A549 treated with DMSO at 1 μM for 4 hours (cell line): Measurements from ENCODE around the gene CTAGE6. TPM values are rescaled to one million over a fixed set of nuclear protein-coding genes. Genes with fewer than 3 reads are reported as not detected.

Experiments used
- total RNA-seq: library from RNA; stranded (reverse); fragments of 200-300 nt; extraction: Qiagen RNA extraction; gene quantifications from 5 replicates; pipeline ENCODE4 v1.2.3, GENCODE V29; 2022; ENCODE audit warnings: low read depth

Gene CTAGE6, protein sequence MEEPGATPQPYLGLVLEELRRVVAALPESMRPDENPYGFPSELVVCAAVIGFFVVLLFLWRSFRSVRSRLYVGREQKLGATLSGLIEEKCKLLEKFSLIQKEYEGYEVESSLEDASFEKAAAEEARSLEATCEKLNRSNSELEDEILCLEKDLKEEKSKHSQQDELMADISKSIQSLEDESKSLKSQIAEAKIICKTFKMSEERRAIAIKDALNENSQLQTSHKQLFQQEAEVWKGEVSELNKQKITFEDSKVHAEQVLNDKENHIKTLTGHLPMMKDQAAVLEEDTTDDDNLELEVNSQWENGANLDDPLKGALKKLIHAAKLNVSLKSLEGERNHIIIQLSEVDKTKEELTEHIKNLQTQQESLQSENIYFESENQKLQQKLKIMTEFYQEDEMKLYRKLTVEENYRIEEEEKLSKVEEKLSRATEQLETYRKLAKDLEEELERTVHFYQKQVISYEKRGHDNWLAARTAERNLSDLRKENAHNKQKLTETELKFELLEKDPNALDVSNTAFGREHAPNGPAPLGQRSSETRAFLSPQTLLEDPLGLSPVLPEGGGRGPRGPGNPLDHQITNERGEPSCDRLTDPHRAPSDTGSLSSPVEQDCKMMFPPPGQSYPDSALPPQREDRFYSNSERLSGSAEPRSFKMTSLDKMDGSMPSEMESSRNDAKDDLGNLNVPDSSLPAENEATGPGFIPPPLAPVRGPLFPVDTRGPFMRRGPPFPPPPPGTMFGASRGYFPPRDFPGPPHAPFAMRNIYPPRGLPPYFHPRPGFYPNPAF
- total RNA-seq, result not detected in 5 replicates

DNA sequence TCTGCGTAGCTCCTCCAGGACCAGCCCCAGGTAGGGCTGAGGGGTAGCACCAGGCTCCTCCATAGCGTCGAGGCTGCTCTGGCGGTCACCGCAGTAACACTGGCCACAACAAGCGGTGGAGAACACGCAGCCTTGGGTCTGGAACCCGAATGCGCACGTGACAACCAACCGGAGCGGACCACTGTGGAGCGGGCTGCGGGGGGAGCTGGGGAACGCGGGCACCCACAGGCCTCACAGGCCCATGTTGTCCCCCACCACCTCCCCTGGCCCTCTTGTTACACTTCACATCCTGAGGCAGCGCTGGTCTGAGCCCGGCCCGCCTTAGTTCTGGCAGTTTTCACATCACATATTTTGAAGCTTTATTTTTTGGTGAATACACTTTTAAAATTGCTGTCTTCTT is at the start of gene CTAGE6:
TSS of gene CTAGE6 (minus strand) at position 101 of the 400 bp plus-strand sequence. CDS start at position 63, 38 bp downstream.

Other genes with a start within 250 kb of the CTAGE6 start
- gene CTAGE15, start 185.9 kb downstream of the CTAGE6 start, total RNA-seq, result not detected in 5 replicates
- gene TCAF2, start 136.7 kb downstream of the CTAGE6 start, total RNA-seq, result 0.20 to 0.37 TPM (median 0.30 TPM) in 5 replicates
- 16.6 to 22.4 TPM (median 21.5 TPM) in 5 replicates for gene TCAF1, start 144.5 kb upstream of the CTAGE6 start, total RNA-seq
- gene OR2F2, start 177.5 kb upstream of the CTAGE6 start, total RNA-seq, result not detected in 5 replicates
- not detected in 5 replicates for gene OR2F1, start 197.1 kb upstream of the CTAGE6 start, total RNA-seq
- gene OR6B1, start 242.6 kb upstream of the CTAGE6 start, total RNA-seq, result not detected in 5 replicates